GM12875 (cell line): ENCODE results near the gene KCNJ5.
A peak's percentile ranks its signal among the peaks of the same experiment; 100 is the strongest.

Experiments
- H3K4me3 ChIP-seq: one replicate; pipeline ENCODE4 v1.5.1; 2011; ENCODE audit warnings: low read depth, low read length, control low read depth
- CTCF ChIP-seq: IDR thresholded peaks from 2 replicates; pipeline ENCODE4 v1.5.1; 2011; ENCODE audit warnings: low read depth, mild to moderate bottlenecking, control low read depth, inconsistent platforms, low read length, moderate library complexity, borderline replicate concordance; ENCODE audit not compliant: insufficient read depth

Gene KCNJ5

GRCh38 chr11:128901653-128902514 is 10.7 kb downstream of the KCNJ5 start:
- H3K4me3 ChIP-seq = no peak overlapping the region
- no peak for TF ChIP-seq CTCF

- TF ChIP-seq CTCF = no peak
- H3K4me3 ChIP-seq = no peak overlapping the region
Observed at GRCh38 chr11:128902515-128903066, 11.4 kb downstream of the KCNJ5 start.

DNA sequence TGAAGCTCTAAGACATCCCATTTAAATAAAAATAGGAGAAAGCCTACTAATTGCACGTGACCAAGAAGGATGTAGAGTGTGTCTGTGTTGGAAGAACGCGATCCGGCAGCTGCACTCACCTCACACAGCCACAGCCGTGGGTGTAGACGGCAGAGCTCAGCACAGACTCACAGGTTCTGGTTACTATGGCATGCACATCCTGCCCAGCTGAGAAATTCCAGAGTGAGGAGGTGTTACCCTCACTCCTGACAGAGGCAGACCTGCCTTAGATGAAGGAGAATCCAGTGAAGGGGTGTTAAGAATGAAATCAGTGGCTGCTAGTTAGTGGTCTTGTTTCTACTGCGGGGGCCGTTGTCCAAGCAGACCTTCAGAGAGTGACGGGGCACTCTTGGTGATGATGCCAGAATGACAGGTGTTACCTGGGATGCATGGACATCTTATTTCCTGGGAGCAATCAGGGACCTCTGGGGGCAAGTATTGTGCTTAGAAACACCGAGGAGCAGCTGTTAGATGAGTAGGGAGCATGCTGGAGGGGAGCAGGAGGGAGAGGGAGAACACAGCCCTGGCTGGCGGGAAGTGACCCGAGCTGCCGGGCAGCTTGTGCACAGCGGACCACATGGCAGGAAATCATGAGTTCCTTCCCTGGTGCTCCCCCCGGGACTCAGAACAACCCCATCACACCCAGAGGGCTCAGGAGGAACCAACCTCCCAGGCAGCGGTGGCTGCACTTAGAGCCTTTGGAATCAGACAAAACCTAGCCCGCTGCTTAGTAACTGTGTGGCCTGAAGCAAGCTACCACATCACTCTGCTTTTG is 12.3 kb downstream of the KCNJ5 start:
- no peak for TF ChIP-seq CTCF
- no peak overlapping the region for H3K4me3 ChIP-seq

GRCh38 chr11:128904303-128904655 is 13.1 kb downstream of the KCNJ5 start:
- no peak overlapping the region for H3K4me3 ChIP-seq
- TF ChIP-seq CTCF = no peak

DNA sequence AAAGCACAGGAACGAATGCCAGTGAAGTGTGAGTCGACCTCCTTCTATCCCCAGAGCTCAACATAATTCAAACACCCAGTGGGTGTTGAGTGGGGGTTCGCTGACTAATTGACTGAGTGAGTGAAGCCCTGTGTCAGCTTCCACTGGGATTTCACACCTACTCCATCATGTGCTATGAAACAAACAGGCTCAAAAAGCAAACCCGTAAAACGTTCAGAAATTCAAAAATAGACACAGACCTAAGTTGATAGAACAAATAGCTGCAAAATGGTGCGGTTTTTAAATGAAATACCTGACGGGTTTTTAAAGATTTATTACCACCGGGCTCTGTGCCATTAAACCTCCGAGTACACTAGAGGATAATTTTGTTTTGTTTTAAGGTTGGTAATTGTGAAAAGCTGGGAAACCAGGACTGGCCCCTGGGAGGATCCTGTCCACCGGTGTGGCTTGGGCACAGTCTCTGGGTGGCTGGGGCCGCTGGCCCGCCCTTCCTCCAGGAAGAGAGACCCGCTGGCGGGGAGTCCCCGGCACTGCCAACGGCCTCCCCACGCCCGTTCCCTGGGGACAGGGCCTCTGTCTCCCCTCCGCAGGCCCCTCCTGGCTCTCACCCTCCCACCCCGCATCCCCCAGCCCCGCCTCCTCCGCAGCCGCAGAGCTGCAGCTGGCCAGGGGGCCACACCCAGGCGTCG is 13.6 kb downstream of the KCNJ5 start:
- TF ChIP-seq CTCF = no peak
- no peak overlapping the region for H3K4me3 ChIP-seq

GRCh38 chr11:128905345-128906184 is 14.4 kb downstream of the KCNJ5 start:
- TF ChIP-seq CTCF = peak; percentile 37; the same call in 1 of the 2 replicates

More at GRCh38 chr11:128905345-128906184, 14.4 kb downstream of the KCNJ5 start:
- no peak overlapping the region for H3K4me3 ChIP-seq
